ENCODE data around the gene JAK1.

GRCh38 chr1:64809309-64809708 is 157.0 kb downstream of the JAK1 start:
- TF ChIP-seq CTCF (IDR thresholded peaks at IDR 0.05; ENCODE audit: low read depth, low read length) (no peak), EZH2phosphoT487 (IDR thresholded peaks at IDR 0.05; ENCODE audit: low read depth) (no peak)

Measured in OCI-LY3 (cell line).